GM23338 (cell line): ENCODE measurements around the gene OOEP.

Source experiments
- CTCF ChIP-seq, 2 experiments: fragments of 200-600 bp in 1 of 2; sonication (generic) in 1 of 2; conservative IDR thresholded peaks; 2 replicates each; pipeline versions ENCODE4 v1.5.1 to v1.6.1; 2016 to 2017; ENCODE audit warnings: antibody characterized with exemption in 2 of 2, low read depth in 2 of 2, mild to moderate bottlenecking in 2 of 2, moderate library complexity in 1 of 2
- POLR2AphosphoS5 ChIP-seq: IDR thresholded peaks from 2 replicates; pipeline ENCODE4 v1.6.1; 2016; ENCODE audit warnings: antibody characterized with exemption, low read depth
- TF ChIP-seq, protein P1 (sequence below): IDR thresholded peaks from 2 replicates; pipeline ENCODE4 v1.6.1; 2016; ENCODE audit warnings: antibody characterized with exemption

DNA sequence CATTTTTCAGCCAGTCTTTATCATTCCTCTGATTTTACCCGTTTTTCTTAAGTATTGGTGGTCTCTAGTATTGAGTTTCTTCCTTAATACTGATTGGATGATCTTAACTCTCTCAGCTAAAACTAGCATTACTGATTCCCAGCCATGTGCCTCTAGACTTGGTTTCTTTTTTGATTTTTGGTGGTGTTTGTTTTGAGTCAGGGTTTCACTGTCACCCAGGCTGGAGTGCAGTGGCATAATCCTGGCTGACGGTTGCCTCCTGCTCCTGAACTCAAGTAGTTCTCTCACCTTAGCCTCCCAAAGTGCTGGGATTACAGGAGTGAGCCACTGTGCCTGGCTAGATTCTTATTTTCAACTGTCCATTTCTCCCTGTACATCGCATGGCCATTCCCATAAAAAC, 40.5 kb downstream of the OOEP start:
- no peak for TF ChIP-seq CTCF (conservative IDR thresholded peaks at IDR 0.05; ENCODE audit: low read depth in 2 of 2)
- TF ChIP-seq POLR2AphosphoS5: no peak
- TF ChIP-seq, protein P1, sequence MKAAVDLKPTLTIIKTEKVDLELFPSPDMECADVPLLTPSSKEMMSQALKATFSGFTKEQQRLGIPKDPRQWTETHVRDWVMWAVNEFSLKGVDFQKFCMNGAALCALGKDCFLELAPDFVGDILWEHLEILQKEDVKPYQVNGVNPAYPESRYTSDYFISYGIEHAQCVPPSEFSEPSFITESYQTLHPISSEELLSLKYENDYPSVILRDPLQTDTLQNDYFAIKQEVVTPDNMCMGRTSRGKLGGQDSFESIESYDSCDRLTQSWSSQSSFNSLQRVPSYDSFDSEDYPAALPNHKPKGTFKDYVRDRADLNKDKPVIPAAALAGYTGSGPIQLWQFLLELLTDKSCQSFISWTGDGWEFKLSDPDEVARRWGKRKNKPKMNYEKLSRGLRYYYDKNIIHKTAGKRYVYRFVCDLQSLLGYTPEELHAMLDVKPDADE: no peak
